Kidney epithelial cell (primary cell): ENCODE data around the gene CNGB1. TPM values are rescaled to one million over a fixed set of nuclear protein-coding genes. Genes with fewer than 3 reads are reported as not detected.

Source experiments
- DNase-seq: peaks from one replicate; pipeline ENCODE4 v3.0.0-alpha.2; 2010; ENCODE audit warnings: low read depth
- H3K27me3 ChIP-seq: 2 replicates; pipeline ENCODE4 v1.6.0; 2011; ENCODE audit warnings: low read length; ENCODE audit not compliant: control insufficient read depth, insufficient read depth
- H3K36me3 ChIP-seq: 2 replicates; pipeline ENCODE4 v1.5.1; 2011; ENCODE audit warnings: low read length; ENCODE audit not compliant: control insufficient read depth, insufficient read depth
- H3K4me3 ChIP-seq: 2 replicates; pipeline ENCODE4 v1.5.1; 2011; ENCODE audit warnings: low read depth, mild to moderate bottlenecking, control low read depth, low read length
- total RNA-seq: library from RNA; depleted of rRNA; stranded (reverse); fragments of >200 nt; gene quantifications from 2 replicates; pipeline ENCODE4 v1.2.3, GENCODE V29; 2015
- TF ChIP-seq, protein P1 (sequence below): IDR thresholded peaks from 2 replicates; pipeline ENCODE4 v1.5.1; 2011; ENCODE audit warnings: mild to moderate bottlenecking, moderate library complexity, low read length, control low read depth, inconsistent platforms; ENCODE audit not compliant: insufficient read depth, poor library complexity, severe bottlenecking

The CNGB1 gene
- total RNA-seq, 1 donor from 2014 or later = not detected

DNA sequence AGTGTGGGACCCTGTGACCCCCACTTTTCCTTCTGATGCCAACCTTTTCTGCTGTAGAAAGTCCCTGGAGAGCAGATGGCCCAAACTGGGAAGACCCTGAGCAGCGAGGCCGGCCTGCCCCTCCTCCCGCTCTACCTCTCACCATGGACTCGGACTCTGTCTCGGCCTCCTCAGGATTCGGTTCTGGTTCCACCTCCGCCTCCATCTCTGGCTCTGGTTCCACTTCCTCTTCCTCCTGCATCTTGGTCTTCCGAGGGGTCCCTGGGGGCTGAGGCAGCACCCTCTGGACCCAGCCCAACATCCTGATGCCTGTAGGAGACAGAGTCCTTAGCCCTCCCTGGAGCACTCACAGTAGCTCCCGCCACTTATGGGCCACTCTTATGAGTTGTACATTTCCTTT lies 3.9 kb downstream of the CNGB1 start:
- no peaks in the 10 kb centered on the region for H3K27me3 ChIP-seq
- TF ChIP-seq, protein P1, sequence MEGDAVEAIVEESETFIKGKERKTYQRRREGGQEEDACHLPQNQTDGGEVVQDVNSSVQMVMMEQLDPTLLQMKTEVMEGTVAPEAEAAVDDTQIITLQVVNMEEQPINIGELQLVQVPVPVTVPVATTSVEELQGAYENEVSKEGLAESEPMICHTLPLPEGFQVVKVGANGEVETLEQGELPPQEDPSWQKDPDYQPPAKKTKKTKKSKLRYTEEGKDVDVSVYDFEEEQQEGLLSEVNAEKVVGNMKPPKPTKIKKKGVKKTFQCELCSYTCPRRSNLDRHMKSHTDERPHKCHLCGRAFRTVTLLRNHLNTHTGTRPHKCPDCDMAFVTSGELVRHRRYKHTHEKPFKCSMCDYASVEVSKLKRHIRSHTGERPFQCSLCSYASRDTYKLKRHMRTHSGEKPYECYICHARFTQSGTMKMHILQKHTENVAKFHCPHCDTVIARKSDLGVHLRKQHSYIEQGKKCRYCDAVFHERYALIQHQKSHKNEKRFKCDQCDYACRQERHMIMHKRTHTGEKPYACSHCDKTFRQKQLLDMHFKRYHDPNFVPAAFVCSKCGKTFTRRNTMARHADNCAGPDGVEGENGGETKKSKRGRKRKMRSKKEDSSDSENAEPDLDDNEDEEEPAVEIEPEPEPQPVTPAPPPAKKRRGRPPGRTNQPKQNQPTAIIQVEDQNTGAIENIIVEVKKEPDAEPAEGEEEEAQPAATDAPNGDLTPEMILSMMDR = no peak
- no peak for DNase-seq
- H3K36me3 ChIP-seq = no peaks in the 10 kb centered on the region
- no peak overlapping the region for H3K4me3 ChIP-seq

DNA sequence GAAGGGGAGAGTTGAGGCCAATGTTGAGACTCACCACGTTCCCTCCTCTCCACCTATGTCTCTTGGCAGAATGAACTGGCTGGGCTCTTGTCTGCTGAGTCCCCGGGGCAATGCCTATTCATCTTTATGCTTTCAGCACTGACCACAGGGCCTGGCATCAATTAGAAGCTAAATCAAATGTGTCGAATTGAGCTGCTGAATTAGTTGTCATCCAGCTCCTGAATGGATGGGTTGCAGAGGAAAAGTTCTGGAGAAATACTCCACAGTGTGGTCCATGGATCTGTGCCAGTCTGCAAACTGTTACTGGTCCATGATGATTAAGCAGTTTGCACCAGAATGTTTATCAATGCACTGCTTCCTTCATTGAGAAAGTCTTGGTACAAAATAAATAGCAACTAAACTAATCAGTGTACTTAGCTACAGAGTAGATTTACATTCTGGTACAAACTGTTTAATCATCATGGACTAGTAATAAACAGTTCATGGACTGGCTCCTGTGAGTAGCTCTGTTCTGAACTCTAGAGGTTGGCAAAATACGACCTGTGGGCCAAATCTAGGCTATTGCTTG lies 4.6 kb downstream of the CNGB1 start:
- no peaks in the 10 kb centered on the region for H3K36me3 ChIP-seq
- no peaks in the 10 kb centered on the region for H3K27me3 ChIP-seq
- H3K4me3 ChIP-seq = no peak overlapping the region
- no peak for DNase-seq
- TF ChIP-seq, protein P1 = no peak

DNA sequence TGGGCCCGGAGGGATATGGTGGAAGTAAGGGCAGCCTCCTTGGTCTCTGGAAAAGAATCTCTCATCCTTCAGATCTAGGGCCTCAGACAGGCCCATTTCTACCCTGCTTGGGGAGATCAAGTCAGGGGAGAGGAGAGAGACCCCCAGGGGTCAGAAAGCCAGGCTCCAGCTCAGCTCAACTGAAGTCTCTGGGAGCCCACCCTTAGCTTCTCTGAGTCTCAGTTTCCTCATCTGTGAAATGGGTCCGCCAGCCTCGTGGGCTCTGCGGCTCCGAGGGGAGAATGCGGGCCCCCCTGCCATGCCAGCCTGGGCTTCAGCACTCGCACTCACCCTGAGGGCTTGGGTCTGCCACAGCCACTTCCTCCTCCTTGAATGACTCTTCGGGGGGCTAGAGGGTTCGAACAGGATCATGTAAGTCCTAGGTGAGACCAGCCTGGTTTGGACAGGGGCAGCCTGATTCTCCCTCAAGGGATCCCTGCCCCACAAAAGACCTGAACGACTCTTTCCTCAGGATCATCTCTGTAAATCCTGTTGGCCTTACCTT lies 6.7 kb downstream of the CNGB1 start:
- Histone ChIP-seq H3K4me3 (no peak overlapping the region), H3K36me3 (no peaks in the 10 kb centered on the region), H3K27me3 (peaks cover 2% of the 10 kb centered on the region)
- DNase-seq = no peak
- TF ChIP-seq, protein P1 = no peak

DNA sequence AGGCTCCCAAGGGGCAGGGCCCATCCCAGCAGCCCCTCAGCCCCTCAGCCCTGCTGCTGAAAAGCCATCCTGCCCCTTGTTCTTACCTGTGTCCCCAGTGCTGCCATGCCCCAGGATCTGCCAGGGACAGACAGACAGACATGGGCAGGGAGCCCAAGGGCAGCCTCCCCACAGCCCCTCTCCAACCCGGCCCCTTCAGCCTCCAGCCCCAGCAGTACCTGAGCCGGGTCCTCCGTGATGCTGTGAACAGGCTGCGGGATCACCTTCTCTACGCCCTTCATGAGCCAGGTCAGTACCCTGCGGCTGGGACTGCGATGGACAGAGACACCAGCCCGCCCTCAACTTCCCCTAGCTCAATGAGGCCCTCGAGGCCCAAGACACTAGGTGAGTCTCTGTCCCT lies 8.2 kb downstream of the CNGB1 start:
- Histone ChIP-seq H3K4me3 (no peak overlapping the region), H3K27me3 (peaks cover 2% of the 10 kb centered on the region), H3K36me3 (no peaks in the 10 kb centered on the region)
- DNase-seq = no peak
- TF ChIP-seq, protein P1 = no peak

DNA sequence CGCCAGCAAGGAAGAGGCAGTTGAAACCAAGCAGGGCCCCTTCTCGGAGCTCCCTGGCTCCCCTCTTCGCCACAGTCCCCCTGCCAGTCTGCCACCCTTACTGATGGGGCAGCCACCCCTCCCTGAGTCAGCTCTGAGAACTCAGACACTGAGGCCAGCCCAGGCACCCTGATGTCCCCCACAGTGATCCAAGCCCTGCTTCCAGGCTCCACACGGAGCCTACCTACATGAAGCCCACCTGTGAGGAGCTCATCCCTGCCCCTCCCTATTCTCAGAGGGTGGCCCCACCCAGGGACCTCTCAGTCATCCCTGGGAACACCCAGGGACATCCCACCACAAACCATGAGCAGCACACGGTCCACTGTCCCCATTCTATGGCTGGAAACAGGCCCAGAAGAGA lies 8.9 kb downstream of the CNGB1 start:
- DNase-seq = no peak
- Histone ChIP-seq H3K36me3 (no peaks in the 10 kb centered on the region), H3K4me3 (no peak overlapping the region), H3K27me3 (peaks cover 2% of the 10 kb centered on the region)
- TF ChIP-seq, protein P1 = no peak

DNA sequence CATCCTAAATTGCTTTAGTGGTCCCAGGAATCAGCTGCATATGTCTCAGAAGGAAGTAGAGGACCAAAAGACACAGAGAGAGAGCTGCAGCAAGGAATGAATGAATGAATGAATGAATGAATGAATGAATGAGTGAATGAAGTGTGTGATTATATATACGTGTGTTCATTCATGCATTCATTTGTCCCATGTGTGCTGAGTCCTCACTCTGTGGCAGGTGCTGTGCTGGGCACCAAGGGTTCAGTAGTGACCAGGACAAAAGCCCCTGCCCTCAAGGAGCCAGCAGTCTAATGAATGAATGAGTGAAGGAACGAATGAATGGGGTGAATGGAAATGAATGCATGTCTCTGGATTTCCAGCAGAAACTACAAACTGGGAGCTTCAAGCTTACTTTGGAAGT lies 9.4 kb downstream of the CNGB1 start:
- H3K4me3 ChIP-seq = no peak overlapping the region
- no peak for DNase-seq
- TF ChIP-seq, protein P1 = no peak
- H3K36me3 ChIP-seq = no peaks in the 10 kb centered on the region
- peaks cover 2% of the 10 kb centered on the region for H3K27me3 ChIP-seq
